HFF-Myc (cell line): Measurements from ENCODE around the gene PROCR.
"Not testable (repeated sequence)": the region's sequence is repeated elsewhere in the genome, so short reads cannot be mapped to it uniquely, and the experiment has no call there.

Experiments
- DNase-seq: peaks from one replicate; pipeline ENCODE4 v3.0.0-alpha.2; 2011; ENCODE audit warnings: low read depth; ENCODE audit errors: extremely low read depth
- H3K4me3 ChIP-seq: replicated peaks from 2 replicates; pipeline ENCODE4 v1.5.1; 2011; ENCODE audit warnings: low read depth, mild to moderate bottlenecking, control low read depth, low read length
- CTCF ChIP-seq: IDR thresholded peaks from 2 replicates; pipeline ENCODE4 v1.5.1; 2012; ENCODE audit warnings: mild to moderate bottlenecking, low read depth, low read length, control low read depth; ENCODE audit errors: missing control alignments

The PROCR gene

GRCh38 chr20:35165221-35166185 is 6.4 kb upstream of the PROCR start:
- no peak for DNase-seq
- no peak for TF ChIP-seq CTCF
- no peak overlapping the region for H3K4me3 ChIP-seq

GRCh38 chr20:35166242-35166830 is 5.5 kb upstream of the PROCR start:
- no peak overlapping the region for H3K4me3 ChIP-seq
- no peak for DNase-seq
- TF ChIP-seq CTCF, result no peak

- no peak overlapping the region for H3K4me3 ChIP-seq
- TF ChIP-seq CTCF, result no peak
- no peak for DNase-seq
Measured at GRCh38 chr20:35167787-35168186, 4.1 kb upstream of the PROCR start.

- not testable (repeated sequence) for H3K4me3 ChIP-seq, DNase-seq
Measured at GRCh38 chr20:35168701-35169409, 3.0 kb upstream of the PROCR start.

- peak overlapping the region; percentile 54; the same call in 1 of the 2 replicates for H3K4me3 ChIP-seq
- TF ChIP-seq CTCF, result no peak
- DNase-seq, result no peak
Measured at GRCh38 chr20:35171438-35171752, 477 bp upstream of the PROCR start.

- H3K4me3 ChIP-seq, result peak overlapping the region; percentile 54
Measured at GRCh38 chr20:35172434-35172806, 548 bp downstream of the PROCR start.

More at GRCh38 chr20:35172434-35172806, 548 bp downstream of the PROCR start:
- TF ChIP-seq CTCF, result no peak
- DNase-seq, result no peak
